GM12878 (cell line): ENCODE data around the gene TMED7. TPM values are rescaled to one million over a fixed set of nuclear protein-coding genes. Genes with fewer than 3 reads are reported as not detected.
A peak's percentile ranks its signal among the peaks of the same experiment; 100 is the strongest.

Experiments used
- ATAC-seq: fragments of 200-7000 bp; cut with Tn5 transposase; 3 replicates; pipeline ENCODE4 v1.9.1; 2020; ENCODE audit warnings: mild to moderate bottlenecking, moderate library complexity
- BruUV-seq: library from RNA; stranded (reverse); fragments of 400-500 nt; replicated peaks from 2 replicates; lab custom pipeline; 2021; lab: Mats Ljungman, UMichigan
- CTCF ChIA-PET: fragments of 300-600 bp; sonication (Branson Sonifier 250); formaldehyde crosslinking; extraction: SDS; loops from one replicate; lab custom pipeline; 2021; ENCODE audit warnings: inconsistent platforms; lab: Yijun Ruan, JAX
- POLR2A ChIA-PET: fragments of 350-600 bp; formaldehyde crosslinking; extraction: SDS; loops from one replicate; lab custom pipeline; 2021; ENCODE audit warnings: inconsistent platforms; lab: Charles Lee
- RAD21 ChIA-PET: fragments of 300-600 bp; sonication (Branson Sonifier 250); formaldehyde crosslinking; loops from one replicate; lab custom pipeline; 2023; ENCODE audit warnings: antibody characterized with exemption; ENCODE audit not compliant: unreplicated experiment; lab: Charles Lee
- SMC1A ChIA-PET: fragments of 300-600 bp; sonication (Branson Sonifier 250); formaldehyde crosslinking; loops from one replicate; lab custom pipeline; 2023; ENCODE audit not compliant: unreplicated experiment, uncharacterized antibody; lab: Charles Lee
- DNase-seq: peaks from one replicate; pipeline ENCODE4 v3.0.0-alpha.2; 2011; ENCODE audit warnings: low read depth, low spot score
- FAIRE-seq: peaks from 3 replicates; lab custom pipeline; 2011; peaks lifted over from hg19 to GRCh38; lab: Jason Lieb, UNC
- H2AFZ ChIP-seq: 2 replicates; pipeline ENCODE4 v1.6.0; 2011; ENCODE audit warnings: low read depth, low read length, control low read depth; ENCODE audit not compliant: control insufficient read depth
- H3K27ac ChIP-seq: 2 replicates; pipeline ENCODE4 v1.5.1; 2011; ENCODE audit warnings: control low read depth; ENCODE audit not compliant: control insufficient read depth, insufficient read depth
- H3K27me3 ChIP-seq, 2 experiments: replicated peaks in 1 of 2; 2 replicates each; pipeline versions ENCODE4 v1.6.0 to v1.6.1; 2011; ENCODE audit warnings: low read length in 1 of 2; ENCODE audit not compliant: control insufficient read depth in 2 of 2, insufficient read depth in 2 of 2
- H3K36me3 ChIP-seq, 2 experiments: 2 replicates each; pipeline ENCODE4 v1.5.1; 2011; ENCODE audit warnings: low read length in 1 of 2; ENCODE audit not compliant: control insufficient read depth in 2 of 2, insufficient read depth in 2 of 2
- H3K4me1 ChIP-seq: 2 replicates; pipeline ENCODE4 v1.6.1; 2011; ENCODE audit warnings: mild to moderate bottlenecking, low read length, moderate library complexity, mixed read lengths; ENCODE audit not compliant: control insufficient read depth, insufficient read depth
- H3K4me2 ChIP-seq: 2 replicates; pipeline ENCODE4 v1.6.0; 2011; ENCODE audit warnings: control low read depth; ENCODE audit not compliant: control insufficient read depth, insufficient read depth
- H3K4me3 ChIP-seq: fragments of 200-600 bp; sonication (generic); 2 replicates; pipeline ENCODE4 v1.5.1; 2016
- H3K79me2 ChIP-seq: 2 replicates; pipeline ENCODE4 v1.6.0; 2011; ENCODE audit warnings: low read length; ENCODE audit not compliant: control insufficient read depth, insufficient read depth
- H3K9ac ChIP-seq: 2 replicates; pipeline ENCODE4 v1.8.0; 2011; ENCODE audit warnings: low read length, control low read depth, mixed read lengths; ENCODE audit not compliant: control insufficient read depth, insufficient read depth
- H3K9me3 ChIP-seq: replicated peaks from 3 replicates; pipeline ENCODE4 v1.5.1; 2011; ENCODE audit warnings: mild to moderate bottlenecking, low read length; ENCODE audit not compliant: control insufficient read depth, insufficient read depth
- H4K20me1 ChIP-seq: 2 replicates; pipeline ENCODE4 v1.6.0; 2011; ENCODE audit not compliant: control insufficient read depth, insufficient read depth
- NKRF ChIP-seq: fragments of 450-650 bp; conservative IDR thresholded peaks from 2 replicates; pipeline ENCODE4 v1.6.1; 2017; ENCODE audit warnings: mild to moderate bottlenecking, moderate library complexity
- RAD51 ChIP-seq: fragments of 450-650 bp; IDR thresholded peaks from 2 replicates; pipeline ENCODE4 v1.6.1; 2016; ENCODE audit warnings: moderate library complexity, mild to moderate bottlenecking, inconsistent platforms
- WGBS: methylation state at CpG from one replicate; pipeline ENCODE4 v1.1.6; 2016; ENCODE audit warnings: low lambda C conversion rate; ENCODE audit not compliant: insufficient replicate concordance, insufficient coverage; ENCODE audit errors: missing lambda C conversion rate; 5-methylcytosine and 5-hydroxymethylcytosine counted together
- in situ Hi-C: fragments of 300-500 bp; cut with MboI; formaldehyde crosslinking; loops from 9 replicates; pipeline ENCODE4 v1.14.3; 2018; ENCODE audit warnings: mixed read lengths
- intact Hi-C: fragments of 100-400 bp; cut with micrococcal nuclease; formaldehyde crosslinking; loops from one replicate; pipeline ENCODE4 v1.14.2; 2022; ENCODE audit not compliant: unreplicated experiment
- polyA plus RNA-seq, 11 experiments: library from polyadenylated mRNA; depleted of rRNA in 4 of 11; unstranded in 6 of 11; stranded (reverse) in 5 of 11; fragments of >200 nt; fragmentation: Nextera tagmentation in 4 of 11; fragmentation: Illumina TruSeq in 1 of 11; extraction: Ambion mirVana in 4 of 11; extraction: Trizol in 1 of 11; gene quantifications; 1 replicate in 1 of 11; 2 replicates in 10 of 11; pipeline versions ENCODE4 v1.2.1 to v1.2.3, GENCODE V29; 2011 to 2016; ENCODE audit warnings: inconsistent platforms in 2 of 11, missing spikeins in 2 of 11, low read depth in 1 of 11
- total RNA-seq, 4 experiments: library from RNA; depleted of rRNA in 3 of 4; stranded (reverse); fragments of >200 nt in 3 of 4; fragmentation: Illumina TruSeq in 1 of 4; extraction: Trizol in 1 of 4; gene quantifications; 2 replicates each; pipeline versions ENCODE4 v1.2.1 to v1.2.3, GENCODE V29; 2013 to 2021

The TMED7 gene
- total and polyA plus RNA-seq, 10 of the 15 experiments (the other 5 are each of a cell fraction or from before 2014, with no cell fraction given), result 8.0 to 37.3 (median 25.2) TPM

GRCh38 chr5:115626445-115626823, 598 bp upstream of the TMED7 start:
- ChIA-PET RAD21 (interaction anchor here (2.3 kb wide), 2 partner anchors 81 to 83 kb away, joined by 7 to 8 read pairs; partner anchors contain the start of gene FEM1C), CTCF (interaction anchor here (0.6 to 1.1 kb wide), 2 partner anchors 10 to 44 kb away, joined by 3 read pairs; no protein-coding TSS in a partner anchor), POLR2A (interaction anchor here (0.6 to 1.4 kb wide), 2 partner anchors 83 to 221 kb away, joined by 3 read pairs; no protein-coding TSS in a partner anchor)
- DNase-seq, result no peak
- peak overlapping the region; percentile 86 for H2AFZ ChIP-seq
- peaks cover 0 to 11% of the 10 kb centered on the region in 2 experiments; a peak in 1 of 4 replicates for H3K36me3 ChIP-seq
- no peaks in the 10 kb centered on the region for H3K27me3 ChIP-seq
- WGBS, result 2% methylated on average over 9 of the region's 9 CpGs
- no TSS peak for BruUV-seq
- peak overlapping the region; percentile 38; the same call in 1 of the 2 replicates for H3K27ac ChIP-seq
- in situ Hi-C loops, result no loop called here
- peaks cover 3% of the 10 kb centered on the region; the same call in 1 of the 2 replicates for H4K20me1 ChIP-seq
- no peak for TF ChIP-seq RAD51
- TF ChIP-seq NKRF, result 0 out of 2 replicates have a peak, but pooled peaks have one; percentile 45
- TF ChIP-seq, all 136 proteins: peak for 1
- Histone ChIP-seq H3K79me2 (peaks cover 50% of the 10 kb centered on the region), H3K9me3 (no peaks in the 10 kb centered on the region), H3K4me2 (peak overlapping the region; percentile 91), H3K4me3 (peak overlapping the region; percentile 56), H3K9ac (peak overlapping the region; percentile 59), H3K4me1 (peaks cover 5% of the 10 kb centered on the region; the same call in 1 of the 2 replicates)
- FAIRE-seq, result no peak
- SMC1A ChIA-PET, result interaction anchor here (4.9 kb wide), 1 partner anchor 51 kb away, joined by 30 read pairs; no protein-coding TSS in a partner anchor
- intact Hi-C loops, result no loop called here
- ATAC-seq, result peak; percentile 10
